HG02884 (cell line): ENCODE data around the gene ENC1.

Source experiments
- ATAC-seq: cut with Tn5 transposase; IDR thresholded peaks from one replicate; pipeline ENCODE4 v1.9.1; 2021; ENCODE audit warnings: mild to moderate bottlenecking, moderate library complexity; ENCODE audit not compliant: unreplicated experiment

Gene ENC1

GRCh38 chr5:74633695-74634094, 6.8 kb downstream of the ENC1 start:
- no peak for ATAC-seq

GRCh38 chr5:74632947-74633356, 7.6 kb downstream of the ENC1 start:
- ATAC-seq = no peak

GRCh38 chr5:74631081-74631953, 9.2 kb downstream of the ENC1 start:
- ATAC-seq = peak; percentile 88

GRCh38 chr5:74630453-74631066, 10.0 kb downstream of the ENC1 start:
- no peak for ATAC-seq

- no peak for ATAC-seq
Observed at GRCh38 chr5:74629326-74629725, 11.2 kb downstream of the ENC1 start.

- ATAC-seq = no peak
Observed at GRCh38 chr5:74628359-74628758, 12.2 kb downstream of the ENC1 start.

GRCh38 chr5:74627646-74628279, 12.8 kb downstream of the ENC1 start:
- ATAC-seq = no peak

- ATAC-seq = no peak
Observed at GRCh38 chr5:74626386-74627222, 13.9 kb downstream of the ENC1 start.

GRCh38 chr5:74625742-74626241, 14.7 kb downstream of the ENC1 start:
- ATAC-seq = no peak

GRCh38 chr5:74624931-74625505, 15.5 kb downstream of the ENC1 start:
- ATAC-seq = no peak

- no peak for ATAC-seq
Observed at GRCh38 chr5:74624501-74624900, 16.0 kb downstream of the ENC1 start.

- no peak for ATAC-seq
Observed at GRCh38 chr5:74623748-74624408, 16.6 kb downstream of the ENC1 start.

- ATAC-seq = no peak
Observed at GRCh38 chr5:74623006-74623611, 17.4 kb downstream of the ENC1 start.

- peak; percentile 76 for ATAC-seq
Observed at GRCh38 chr5:74622122-74622521, 18.4 kb downstream of the ENC1 start.

GRCh38 chr5:74621492-74621891, 19.0 kb downstream of the ENC1 start:
- no peak for ATAC-seq

GRCh38 chr5:74619308-74619707, 21.2 kb downstream of the ENC1 start:
- no peak for ATAC-seq

GRCh38 chr5:74618106-74618505, 22.4 kb downstream of the ENC1 start:
- no peak for ATAC-seq

- ATAC-seq = no peak
Observed at GRCh38 chr5:74617202-74617601, 23.3 kb downstream of the ENC1 start.
